OCI-M1 (cell line): ENCODE measurements around the gene STMN3.
A peak's percentile ranks its signal among the peaks of the same experiment; 100 is the strongest.
"Not testable (repeated sequence)": the region's sequence is repeated elsewhere in the genome, so short reads cannot be mapped to it uniquely, and the experiment has no call there.

Source experiments
- DNase-seq: peaks from one replicate; lab custom pipeline; 2025; lab: John Stamatoyannopoulos, UW

The STMN3 gene

DNA sequence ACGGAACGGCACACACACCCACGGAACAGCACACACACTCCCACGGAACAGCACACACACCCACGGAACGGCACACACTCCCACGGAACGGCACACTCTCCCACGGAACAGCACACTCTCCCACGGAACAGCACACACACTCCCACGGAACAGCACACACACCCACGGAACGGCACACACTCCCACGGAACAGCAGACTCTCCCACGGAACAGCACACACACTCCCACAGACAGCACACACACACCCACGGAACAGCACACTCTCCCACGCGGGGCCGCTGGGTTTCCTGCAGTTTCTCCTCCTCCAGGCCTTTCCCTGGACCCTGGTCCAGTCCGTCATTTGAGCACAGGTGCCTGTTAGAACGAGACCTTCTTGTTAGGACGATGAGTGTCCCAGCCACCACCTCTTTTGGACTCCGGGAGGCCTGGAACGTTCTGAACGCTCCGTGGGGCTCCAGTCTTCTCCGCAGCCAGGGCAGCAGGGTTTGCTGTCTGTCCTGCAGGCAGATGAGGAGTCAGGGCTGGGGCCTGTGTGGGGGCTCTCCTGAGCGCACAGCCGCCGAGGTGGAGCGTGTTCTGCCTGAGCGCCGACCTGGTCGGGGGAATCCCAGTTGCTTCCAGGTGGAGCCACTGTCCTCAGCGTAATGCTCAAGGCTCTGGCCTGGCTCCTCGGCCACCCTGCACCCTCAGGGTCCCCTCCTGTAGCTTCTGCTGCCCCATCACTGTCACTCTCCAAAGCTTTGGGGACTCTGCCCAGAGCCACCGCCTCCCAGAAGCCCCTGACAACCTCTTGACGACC is 25.6 kb upstream of the STMN3 start:
- no peak for DNase-seq

DNA sequence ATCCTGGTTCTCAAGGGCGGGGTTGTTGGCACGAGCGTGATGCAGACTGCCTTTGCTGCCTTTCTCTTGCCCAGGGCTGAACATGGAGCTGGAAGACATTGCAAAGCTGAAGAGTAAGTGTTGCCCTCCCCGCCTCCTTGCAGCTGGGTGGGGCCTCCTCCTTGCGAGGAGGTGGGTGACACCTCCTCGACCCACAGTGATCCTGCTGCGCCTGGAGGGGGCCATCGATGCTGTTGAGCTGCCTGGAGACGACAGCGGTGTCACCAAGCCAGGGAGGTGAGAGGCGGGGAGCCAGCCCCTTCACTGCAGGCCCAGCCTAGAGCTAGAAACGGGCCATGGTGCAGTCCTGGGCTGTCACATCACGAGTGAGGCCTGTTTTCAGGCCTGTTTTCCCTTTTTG is 24.8 kb upstream of the STMN3 start:
- DNase-seq, result no peak

DNA sequence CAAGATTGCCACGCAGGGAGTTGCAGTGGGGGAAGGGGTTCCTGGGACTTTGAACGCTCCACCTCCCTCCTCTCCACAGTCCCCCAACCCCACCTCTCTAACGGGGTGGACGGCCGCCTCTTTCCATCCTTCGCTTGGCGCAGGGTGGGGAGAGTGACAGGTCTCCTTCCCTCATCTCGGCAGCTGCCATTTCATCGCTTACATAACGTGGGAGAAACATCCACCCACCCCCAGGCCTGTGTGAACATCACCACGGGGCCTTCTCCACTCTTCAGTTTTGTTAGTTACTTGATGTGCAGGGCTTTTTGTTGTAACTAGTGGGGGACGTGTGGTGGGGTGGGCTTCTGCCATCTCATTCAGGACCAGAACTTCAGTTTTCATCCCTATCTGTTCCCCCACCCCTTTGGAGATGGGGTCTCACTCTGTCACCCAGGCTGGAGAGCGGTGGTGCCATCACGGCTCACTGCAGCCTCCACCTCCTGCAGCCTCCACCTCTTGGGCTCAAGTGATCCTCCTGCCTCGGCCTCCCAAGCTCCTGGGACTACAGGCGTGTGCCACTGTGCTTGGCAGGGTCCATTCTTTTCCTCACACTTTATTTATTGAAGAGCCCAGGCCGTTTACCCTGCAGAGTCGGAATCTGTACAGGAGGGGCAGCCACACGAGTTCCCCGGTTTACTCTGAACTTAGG is 22.6 kb upstream of the STMN3 start:
- no peak for DNase-seq

DNA sequence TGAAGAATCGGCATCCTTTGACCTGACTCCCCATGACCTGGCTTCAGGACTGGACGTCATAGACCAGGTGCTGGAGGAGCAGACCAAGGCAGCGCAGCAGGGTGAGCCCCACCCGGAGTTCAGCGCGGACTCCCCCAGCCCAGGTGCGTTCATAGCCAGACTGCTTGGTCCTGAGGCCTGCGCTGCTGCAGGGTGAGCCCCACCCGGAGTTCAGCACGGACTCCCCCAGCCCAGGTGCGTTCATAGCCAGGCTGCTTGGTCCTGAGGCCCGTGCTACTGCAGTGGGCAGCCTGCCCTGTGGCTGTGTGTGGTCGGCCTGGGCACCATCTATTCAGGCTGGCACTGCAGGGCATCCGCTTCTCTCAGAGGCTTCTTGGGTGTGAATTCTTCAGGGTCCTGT is 20.7 kb upstream of the STMN3 start:
- no peak for DNase-seq

DNA sequence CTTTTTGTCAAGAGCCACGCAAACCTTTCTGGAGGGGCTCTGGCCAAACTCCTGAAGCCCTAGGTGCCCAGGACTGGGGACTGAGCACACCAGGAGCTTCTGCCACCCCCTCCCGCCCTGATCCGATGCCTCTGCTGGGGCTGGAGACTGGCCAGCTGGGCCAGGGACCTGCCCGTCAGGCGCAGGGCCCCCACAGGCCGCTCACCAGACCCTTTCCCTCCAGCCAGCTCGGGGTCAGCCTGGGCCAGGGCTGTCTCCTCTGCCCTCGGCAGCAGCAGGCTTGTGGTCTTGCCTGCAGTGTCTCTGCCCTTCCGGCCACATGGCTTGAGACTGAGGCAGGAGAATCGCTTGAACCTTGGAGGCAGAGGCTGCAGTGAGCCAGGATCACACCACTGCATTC is 19.4 kb upstream of the STMN3 start:
- no peak for DNase-seq

DNA sequence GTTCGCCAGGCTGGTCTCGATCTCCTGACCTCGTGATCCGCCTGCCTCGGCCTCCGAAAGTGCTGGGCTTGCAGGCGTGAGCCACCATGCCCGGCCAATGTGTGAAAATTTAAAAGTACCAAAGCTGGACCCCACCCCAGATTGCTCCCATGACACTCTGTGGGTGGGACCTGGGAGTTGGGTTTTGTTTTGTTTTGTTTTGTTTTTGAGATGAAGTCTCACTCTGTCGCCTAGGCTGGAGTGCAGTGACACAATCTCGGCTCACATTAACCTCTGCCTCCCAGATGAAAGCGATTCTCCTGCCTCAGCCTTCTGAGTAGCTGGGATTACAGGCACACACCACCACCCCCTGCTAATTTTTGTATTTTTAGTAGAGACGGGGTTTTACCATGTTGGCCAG is 18.5 kb upstream of the STMN3 start:
- not testable (repeated sequence) for DNase-seq

DNA sequence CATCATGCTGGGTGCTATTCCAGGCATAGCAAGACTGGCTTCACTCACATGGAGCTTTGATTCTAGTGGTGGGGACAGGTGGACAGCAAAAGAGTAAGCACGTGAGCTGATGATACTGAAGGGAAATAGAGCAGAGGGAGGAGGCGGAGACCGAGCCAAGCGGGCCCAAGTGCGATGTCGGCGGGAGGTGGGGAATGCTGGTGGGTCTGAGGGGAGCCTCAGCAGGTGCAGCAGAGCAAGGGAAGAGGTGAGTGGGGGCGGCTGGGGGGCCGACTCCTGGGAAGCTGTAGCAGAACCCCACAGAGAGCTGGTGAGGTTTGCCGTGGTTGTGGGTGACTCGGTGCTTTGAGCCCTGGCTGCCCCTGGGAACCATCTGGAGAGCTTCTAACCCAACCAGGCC is 15.1 kb upstream of the STMN3 start:
- DNase-seq, result no peak

DNA sequence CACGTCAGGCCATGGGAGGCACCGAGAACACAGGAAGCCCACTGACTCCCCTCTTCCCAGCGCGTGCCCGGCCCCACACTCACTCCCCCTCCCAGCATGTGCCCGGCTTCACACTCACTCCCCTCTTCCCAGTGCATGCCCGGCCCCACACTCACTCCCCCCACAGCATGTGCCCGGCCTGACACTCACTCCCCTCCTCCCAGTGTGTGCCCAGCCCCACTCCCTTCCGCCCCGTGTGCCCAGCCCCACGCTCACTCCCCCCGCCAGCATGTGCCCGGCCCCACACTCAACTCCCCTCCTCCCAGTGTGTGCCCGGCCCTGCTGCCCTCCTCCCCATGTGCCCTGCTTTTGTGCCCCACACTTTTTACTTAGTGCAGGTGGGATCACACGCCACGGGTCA is 14.6 kb upstream of the STMN3 start:
- DNase-seq, result no peak

DNA sequence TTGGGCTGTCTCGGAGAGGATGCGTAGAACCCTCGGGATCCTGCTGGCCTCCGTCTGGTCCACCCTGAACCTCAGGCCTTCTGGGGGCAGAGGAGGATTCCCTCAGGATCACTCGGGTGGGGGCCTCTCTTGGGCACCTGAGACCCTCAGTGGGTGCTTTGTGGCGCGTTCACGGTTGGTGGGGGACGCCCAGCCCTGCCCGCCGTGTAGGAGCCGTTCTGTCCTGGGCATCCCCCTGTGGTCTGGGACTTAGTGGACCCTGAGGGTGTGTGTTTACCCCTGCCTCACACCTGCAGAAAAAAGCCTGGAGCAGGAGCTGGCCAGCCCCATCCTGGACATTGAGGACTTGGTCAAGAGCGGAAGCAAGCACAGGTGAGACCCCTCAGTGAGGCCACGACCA is 12.5 kb upstream of the STMN3 start:
- no peak for DNase-seq

DNA sequence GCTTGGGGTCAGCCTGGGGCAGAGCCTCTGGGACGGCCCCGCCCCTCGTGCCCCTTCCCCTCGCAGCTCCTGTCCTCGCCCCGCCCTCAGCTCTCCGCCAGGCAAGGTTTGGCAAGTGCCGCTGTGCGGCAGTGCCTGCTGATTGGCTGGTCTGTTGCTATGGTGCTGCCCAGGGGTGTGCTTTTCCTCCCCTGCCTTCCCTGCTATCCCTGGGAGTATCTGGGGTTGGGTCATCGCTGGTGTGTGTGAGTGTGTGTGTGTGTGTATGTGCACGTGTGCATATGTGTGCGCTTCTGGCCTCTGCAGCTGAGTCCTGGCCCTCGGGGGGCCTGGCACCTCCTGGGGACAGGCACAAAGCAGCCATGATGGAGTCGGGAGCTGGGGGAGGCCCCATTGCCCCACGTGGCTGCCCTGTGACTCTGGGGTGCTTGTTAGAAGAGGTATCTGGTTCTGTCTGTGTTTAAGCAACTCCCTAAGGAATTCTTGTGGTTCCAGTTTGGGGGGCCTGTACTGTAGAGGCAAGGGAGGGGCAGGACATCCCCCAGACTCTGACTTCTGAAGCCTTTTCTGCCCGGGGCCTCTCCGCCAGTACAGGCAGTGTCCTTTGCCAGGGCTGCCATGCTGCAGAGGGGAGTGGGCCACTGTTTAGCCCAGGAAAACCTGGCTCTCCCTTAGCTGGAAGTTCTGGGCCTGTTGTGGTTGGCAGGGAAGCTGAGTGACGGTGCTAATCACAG is 11.8 kb upstream of the STMN3 start:
- DNase-seq, result no peak

DNA sequence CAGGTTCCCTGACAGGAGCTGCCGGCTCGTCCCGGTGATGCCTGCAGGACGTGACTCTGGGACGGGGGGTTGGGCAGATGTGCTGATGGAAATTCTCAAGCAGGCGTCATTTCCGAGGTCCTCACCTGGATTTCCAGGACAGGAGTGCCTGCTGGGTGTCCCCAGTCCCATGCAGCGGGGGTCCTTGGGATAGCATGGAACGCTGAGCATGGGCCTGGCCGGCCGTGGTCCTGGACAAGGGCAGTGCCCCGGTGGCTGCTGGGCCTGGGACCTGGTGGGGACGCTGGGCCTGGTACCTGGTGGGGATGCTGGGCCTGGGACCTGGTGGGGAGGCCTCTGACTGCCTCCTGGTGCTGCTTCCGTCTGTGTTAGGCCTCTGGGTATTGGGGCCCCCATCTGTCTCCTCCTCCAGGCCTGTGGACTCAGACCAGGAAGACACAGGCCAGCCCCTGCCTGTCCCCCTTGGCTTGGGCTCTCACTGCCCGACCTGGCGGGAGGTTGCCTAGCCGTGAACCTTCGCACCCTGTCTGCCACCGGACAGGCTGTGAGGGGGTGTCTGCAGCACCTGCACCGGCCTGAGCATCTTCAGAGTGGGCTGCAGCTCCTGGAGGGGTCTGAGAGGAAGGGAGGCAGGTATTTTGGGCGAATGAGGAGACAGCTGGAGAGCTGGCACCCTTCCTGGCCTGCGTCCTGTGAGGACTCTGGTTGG is 11.1 kb upstream of the STMN3 start:
- DNase-seq, result no peak

DNA sequence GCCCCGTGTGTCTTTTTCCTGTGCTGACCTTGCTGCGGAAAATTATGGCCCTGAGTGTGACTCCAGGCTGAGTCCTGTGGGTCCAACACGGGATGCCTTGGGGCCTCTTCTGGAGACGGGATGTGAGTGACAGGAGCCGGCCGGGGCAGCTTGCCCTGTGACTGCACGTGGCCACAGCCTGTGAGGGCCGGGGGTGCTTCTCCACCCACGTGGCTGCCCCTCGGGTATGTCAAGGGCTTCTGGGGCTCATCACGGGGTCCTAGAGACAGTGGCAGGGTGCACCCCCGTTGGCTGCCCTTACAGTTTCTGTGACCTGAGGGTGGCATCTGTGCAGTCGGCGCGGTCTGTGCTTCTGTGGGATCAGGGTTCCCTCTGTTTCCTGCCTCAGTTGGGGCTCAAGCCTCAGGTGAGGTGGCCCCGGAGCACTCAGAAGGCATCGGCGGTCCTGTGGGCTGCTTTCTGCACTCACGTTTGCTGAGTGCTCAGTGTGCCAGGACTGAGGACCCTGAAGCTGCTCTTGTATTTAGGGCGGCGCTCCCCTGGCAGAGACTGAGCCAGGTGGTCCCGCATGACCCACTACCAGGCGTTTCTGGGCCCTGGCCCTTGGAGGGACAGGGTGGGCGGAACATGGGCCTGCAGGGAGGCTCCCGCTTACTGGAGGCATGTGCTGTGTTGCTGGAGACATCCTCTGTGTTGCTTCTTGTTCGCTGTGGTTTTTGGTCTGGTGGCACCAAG is 10.3 kb upstream of the STMN3 start:
- no peak for DNase-seq

DNA sequence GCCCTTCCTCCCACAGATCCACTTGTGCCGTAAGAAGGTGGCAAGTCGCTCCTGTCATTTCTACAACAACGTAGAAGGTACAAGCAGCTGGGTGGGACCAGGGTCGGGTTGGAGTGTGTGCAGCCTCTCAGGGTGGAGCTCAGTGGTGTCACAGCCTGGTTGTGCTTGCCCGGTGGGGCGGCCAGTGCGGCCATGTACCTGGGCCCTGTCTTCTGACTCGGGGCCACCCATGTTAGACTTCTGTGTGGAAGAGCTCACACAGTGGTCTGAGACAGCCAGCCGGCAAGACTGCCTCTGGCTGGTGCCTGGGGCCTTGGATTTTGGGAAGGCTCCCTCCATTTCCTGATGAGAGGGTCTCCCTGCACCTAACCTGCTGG is 9.6 kb upstream of the STMN3 start:
- DNase-seq, result no peak

DNA sequence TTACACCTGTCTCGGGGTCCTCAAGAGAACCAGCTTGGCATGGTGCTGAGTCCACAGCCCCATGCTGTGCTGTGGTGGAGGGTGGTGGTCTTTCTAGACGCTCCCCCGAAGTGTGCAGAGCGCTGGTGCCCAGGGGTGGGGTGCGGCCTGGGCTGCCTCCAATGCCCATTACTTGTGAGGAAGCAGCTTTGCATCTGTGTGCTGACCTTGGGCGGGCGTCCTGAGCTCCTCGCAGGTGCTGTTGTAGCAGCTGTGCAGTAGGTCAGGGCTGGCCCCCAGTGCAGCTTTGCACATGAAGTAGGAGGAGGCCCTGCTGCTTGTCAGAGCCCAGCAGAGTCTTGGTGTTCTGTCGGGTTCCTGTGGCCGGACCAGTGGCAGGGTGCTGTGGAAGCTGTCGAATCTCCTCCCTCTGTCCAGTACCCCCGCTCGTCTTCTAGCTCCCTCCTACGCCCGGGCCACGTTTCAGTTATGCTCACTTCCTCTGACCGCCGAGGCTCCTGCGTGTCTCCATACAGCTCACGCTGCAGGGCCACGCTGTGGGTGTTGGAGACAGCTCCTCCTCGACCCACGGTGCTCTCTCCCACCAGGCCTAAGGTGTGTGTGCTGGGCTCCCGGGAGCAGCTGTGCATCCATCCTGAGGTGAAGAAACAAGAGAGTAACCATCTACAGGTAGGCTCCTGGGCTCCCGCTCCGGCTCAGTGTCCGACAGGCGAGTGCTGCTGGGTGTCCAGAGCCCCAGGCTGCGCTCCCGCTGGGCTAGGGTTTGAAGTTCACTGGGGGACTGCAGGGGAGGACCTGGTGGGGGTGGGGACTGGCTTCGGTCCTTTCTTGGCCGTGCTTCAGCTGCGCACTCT is 9.0 kb upstream of the STMN3 start:
- DNase-seq, result no peak

DNA sequence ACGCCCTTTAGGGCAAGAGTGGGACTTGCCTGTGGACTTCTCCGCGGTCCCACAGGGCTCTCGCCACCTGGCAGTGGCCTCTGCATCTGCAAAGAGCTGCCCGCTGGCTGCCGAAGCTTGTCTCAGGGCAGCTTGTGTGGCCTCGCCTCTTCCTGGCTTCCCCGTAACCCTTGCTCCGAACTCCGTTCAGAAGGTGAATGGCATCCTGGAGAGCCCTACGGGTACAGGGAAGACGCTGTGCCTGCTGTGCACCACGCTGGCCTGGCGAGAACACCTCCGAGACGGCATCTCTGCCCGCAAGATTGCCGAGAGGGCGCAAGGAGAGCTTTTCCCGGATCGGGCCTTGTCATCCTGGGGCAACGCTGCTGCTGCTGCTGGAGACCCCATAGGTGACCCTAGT is 7.9 kb upstream of the STMN3 start:
- DNase-seq, result no peak

DNA sequence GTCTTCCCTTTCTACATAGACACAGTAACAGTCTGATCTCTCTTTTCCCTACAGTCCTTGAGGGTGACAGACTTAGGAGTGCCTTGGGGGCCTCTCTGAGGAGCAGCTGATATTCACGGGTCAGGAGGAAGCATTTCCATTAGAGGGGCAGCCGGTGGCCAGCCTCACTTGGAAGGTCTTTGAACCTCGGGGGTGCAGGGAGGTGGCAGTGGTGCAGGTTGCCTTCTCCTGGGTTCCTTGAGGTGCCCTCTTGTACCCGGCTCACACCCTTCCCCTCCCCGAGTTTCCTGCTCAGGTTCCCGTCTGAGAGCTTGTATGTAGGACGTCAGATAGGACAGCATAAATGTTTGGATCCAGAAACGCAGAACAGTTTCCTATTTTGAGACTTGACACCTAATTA is 7.4 kb upstream of the STMN3 start:
- DNase-seq, result no peak

DNA sequence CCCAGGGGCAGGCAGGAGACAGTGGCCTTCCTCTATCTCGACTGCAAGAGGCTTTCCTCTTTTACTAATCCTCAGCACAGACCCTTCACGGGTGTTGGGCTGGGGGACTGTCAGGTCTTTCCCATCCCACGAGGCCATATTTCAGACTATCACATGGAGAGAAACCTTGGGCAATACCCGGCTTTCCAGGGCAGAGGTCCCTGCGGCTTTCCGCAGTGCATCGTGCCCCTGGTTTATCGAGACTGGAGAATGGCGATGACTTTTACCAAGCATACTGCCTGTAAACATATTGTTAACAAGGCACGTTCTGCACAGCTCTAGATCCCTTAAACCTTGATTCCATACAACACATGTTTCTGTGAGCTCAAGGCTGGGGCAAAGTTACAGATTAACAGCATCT is 7.0 kb upstream of the STMN3 start:
- DNase-seq, result not testable (repeated sequence)

DNA sequence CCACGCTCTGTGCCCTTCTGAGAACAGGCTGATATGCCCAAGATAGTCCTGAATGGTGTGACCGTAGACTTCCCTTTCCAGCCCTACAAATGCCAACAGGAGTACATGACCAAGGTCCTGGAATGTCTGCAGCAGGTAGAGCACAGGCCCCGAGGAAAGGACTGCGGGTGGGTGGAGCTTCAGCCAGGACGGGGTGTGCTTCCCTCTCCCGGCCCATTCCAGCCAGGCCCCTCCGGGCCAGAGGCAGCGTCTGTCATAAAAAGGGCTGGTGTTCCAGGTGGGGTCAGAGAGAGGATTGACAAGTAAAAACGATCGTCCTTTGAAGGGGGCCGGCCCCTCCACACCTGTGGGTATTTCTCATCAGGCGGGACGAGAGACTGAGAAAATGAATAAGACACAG is 6.1 kb upstream of the STMN3 start:
- DNase-seq, result no peak

DNA sequence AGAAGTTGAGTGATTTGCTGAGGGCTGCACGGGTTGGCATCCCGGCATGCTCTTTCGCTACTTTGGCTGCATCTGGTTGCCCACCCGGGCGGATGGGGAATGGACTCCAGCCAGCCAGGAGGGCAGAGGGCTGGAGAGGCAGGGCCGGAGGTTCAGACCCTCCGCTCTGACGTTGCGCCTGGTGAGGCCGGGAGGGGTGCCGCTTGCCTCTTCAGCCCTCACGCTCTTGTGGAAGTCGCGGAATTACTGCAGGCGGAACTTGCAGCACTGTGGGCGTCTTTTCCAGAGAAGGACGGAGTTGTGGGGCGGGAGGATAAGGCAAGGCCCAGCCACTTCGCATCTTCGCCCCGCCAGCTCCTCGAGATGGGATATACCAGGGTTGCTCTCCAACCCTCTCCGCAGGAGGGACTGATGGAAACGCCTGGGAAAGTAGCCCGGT is 5.5 kb upstream of the STMN3 start:
- DNase-seq, result no peak

DNA sequence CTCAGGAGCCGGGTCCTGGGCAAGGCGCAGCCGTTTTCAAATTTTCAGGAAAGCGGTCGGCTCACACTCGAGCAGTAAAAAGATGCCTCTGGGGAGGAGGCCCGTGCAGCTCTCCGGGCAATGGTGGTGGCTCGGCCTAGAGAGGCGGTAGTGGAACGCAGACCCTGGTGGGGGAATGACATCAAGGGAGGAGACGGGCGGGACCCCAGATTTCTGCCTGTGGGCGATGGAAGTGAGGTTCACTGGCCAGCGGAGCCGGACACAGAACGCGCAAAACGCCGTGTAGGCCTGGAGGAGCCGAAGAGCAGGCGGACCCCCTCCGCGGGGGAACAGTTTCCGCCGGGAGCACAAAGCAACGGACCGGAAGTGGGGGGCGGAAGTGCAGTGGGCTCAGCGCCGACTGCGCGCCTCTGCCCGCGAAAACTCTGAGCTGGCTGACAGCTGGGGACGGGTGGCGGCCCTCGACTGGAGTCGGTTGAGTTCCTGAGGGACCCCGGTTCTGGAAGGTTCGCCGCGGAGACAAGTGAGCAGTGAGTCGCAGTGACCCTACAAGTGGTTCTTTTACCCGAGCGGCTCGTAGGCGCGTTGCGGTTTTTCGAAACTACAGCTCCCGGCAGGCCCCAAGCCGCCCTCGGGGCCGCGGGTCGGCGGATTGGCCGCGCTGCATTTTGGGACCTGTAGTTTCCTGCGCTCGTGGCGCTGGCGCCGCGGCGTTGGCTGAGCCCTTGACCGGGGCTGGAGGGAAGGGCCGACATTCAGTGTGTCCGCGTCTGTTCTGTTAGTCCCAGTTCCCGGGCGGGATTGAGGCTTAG is 4.9 kb upstream of the STMN3 start, which contains the start of gene RTEL1:
RTEL1 (plus strand) TSS at position 376 of the 812 bp plus-strand sequence. CDS start 1,091 bp downstream, outside the sequence.
- DNase-seq, result peak; percentile 95
